WTC11 (cell line): Measurements from ENCODE around the gene KITLG.

Source experiments
- ARID4B ChIP-seq: sonication (generic); formaldehyde crosslinking; IDR thresholded peaks from 2 replicates; pipeline ENCODE4 v1.8.0; 2023; ENCODE audit warnings: missing genetic modification reagents, mild to moderate bottlenecking, borderline replicate concordance
- CBFB ChIP-seq: sonication (generic); formaldehyde crosslinking; IDR thresholded peaks from 2 replicates; pipeline ENCODE4 v1.8.1; 2022; ENCODE audit warnings: mild to moderate bottlenecking, low read depth, missing genetic modification reagents
- CTCF ChIP-seq: fragments of 200-600 bp; IDR thresholded peaks from 2 replicates; pipeline ENCODE4 v1.8.0; 2022; ENCODE audit warnings: antibody characterized with exemption
- ESRRA ChIP-seq: sonication (generic); formaldehyde crosslinking; IDR thresholded peaks from 2 replicates; pipeline ENCODE4 v1.8.1; 2022; ENCODE audit warnings: mild to moderate bottlenecking, missing genetic modification reagents, borderline replicate concordance
- HMGXB4 ChIP-seq: sonication (generic); formaldehyde crosslinking; IDR thresholded peaks from 2 replicates; pipeline ENCODE4 v1.8.1; 2023; ENCODE audit warnings: mild to moderate bottlenecking, moderate library complexity, missing genetic modification reagents
- MLX ChIP-seq: sonication (generic); formaldehyde crosslinking; IDR thresholded peaks from 2 replicates; pipeline ENCODE4 v1.8.1; 2023; ENCODE audit warnings: mild to moderate bottlenecking, missing genetic modification reagents, moderate library complexity
- NFE2L1 ChIP-seq: sonication (generic); formaldehyde crosslinking; IDR thresholded peaks from 2 replicates; pipeline ENCODE4 v1.8.1; 2023; ENCODE audit warnings: missing genetic modification reagents
- NFYB ChIP-seq: sonication (generic); formaldehyde crosslinking; conservative IDR thresholded peaks from 2 replicates; pipeline ENCODE4 v1.8.0; 2022; ENCODE audit warnings: low read depth, missing genetic modification reagents
- NR1H2 ChIP-seq: sonication (generic); formaldehyde crosslinking; IDR thresholded peaks from 2 replicates; pipeline ENCODE4 v1.9.0; 2021; ENCODE audit warnings: mild to moderate bottlenecking, moderate library complexity, missing genetic modification reagents
- SP1 ChIP-seq: sonication (generic); formaldehyde crosslinking; conservative IDR thresholded peaks from 2 replicates; pipeline ENCODE4 v1.8.1; 2022; ENCODE audit warnings: missing genetic modification reagents
- STAT6 ChIP-seq: sonication (generic); formaldehyde crosslinking; conservative IDR thresholded peaks from 2 replicates; pipeline ENCODE4 v1.8.1; 2023; ENCODE audit warnings: mild to moderate bottlenecking, low read depth, missing genetic modification reagents, moderate library complexity
- TCF7 ChIP-seq: sonication (generic); formaldehyde crosslinking; IDR thresholded peaks from 2 replicates; pipeline ENCODE4 v1.8.0; 2022; ENCODE audit warnings: mild to moderate bottlenecking, low read depth, missing genetic modification reagents, moderate library complexity
- USF2 ChIP-seq: sonication (generic); formaldehyde crosslinking; IDR thresholded peaks from 2 replicates; pipeline ENCODE4 v1.8.1; 2023; ENCODE audit warnings: mild to moderate bottlenecking, missing genetic modification reagents, moderate library complexity

GRCh38 chr12:88451205-88451604, 129.1 kb downstream of the KITLG start:
- no peak for TF ChIP-seq TCF7 (CRISPR knock-in tag)
- TF ChIP-seq CTCF, result no peak
- TF ChIP-seq ESRRA (CRISPR knock-in tag), result no peak
- TF ChIP-seq USF2 (CRISPR knock-in tag), result no peak
- no peak for TF ChIP-seq HMGXB4 (CRISPR knock-in tag)
- no peak for TF ChIP-seq SP1 (CRISPR knock-in tag)
- TF ChIP-seq NR1H2 (CRISPR knock-in tag), result no peak
- TF ChIP-seq CBFB, result no peak
- TF ChIP-seq NFE2L1 (CRISPR knock-in tag), result no peak
- no peak for TF ChIP-seq NFYB
- TF ChIP-seq MLX, result no peak
- no peak for TF ChIP-seq ARID4B
- no peak for TF ChIP-seq STAT6
